Neural progenitor cell (in vitro differentiated cells): ENCODE results near the gene KIAA0586.

Experiments used
- EZH2 ChIP-seq: fragments of 200-600 bp; sonication (generic); IDR thresholded peaks from 2 replicates; pipeline ENCODE4 v1.6.1; 2017; ENCODE audit warnings: antibody characterized with exemption, mild to moderate bottlenecking, moderate library complexity
- EZH2phosphoT487 ChIP-seq: fragments of 200-600 bp; sonication (generic); IDR thresholded peaks from 2 replicates; pipeline ENCODE4 v1.6.1; 2017; ENCODE audit warnings: antibody characterized with exemption
- TF ChIP-seq, protein P1 (sequence below): fragments of 200-600 bp; sonication (generic); IDR thresholded peaks from 2 replicates; pipeline ENCODE4 v1.5.1; 2017; ENCODE audit warnings: antibody characterized with exemption, mild to moderate bottlenecking

DNA sequence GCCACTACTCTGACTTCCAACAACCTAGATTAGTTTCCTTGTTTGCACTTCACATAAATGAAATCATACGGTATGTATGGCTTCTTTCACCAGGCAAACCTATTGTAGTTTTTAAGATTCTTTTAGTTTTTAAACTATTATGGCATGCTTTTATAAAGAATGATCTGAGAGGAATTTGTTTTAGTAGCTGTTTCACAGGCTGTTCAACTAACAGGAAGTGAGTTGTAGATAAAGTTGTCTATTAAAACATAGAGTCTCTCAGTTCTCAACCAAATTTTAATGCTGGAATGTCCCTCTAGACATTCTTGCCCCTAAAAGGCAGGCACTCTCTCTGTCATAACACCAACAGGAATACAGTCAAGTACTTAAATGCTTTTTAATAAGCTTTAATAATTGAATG is 107.5 kb downstream of the KIAA0586 start:
- TF ChIP-seq, protein P1, sequence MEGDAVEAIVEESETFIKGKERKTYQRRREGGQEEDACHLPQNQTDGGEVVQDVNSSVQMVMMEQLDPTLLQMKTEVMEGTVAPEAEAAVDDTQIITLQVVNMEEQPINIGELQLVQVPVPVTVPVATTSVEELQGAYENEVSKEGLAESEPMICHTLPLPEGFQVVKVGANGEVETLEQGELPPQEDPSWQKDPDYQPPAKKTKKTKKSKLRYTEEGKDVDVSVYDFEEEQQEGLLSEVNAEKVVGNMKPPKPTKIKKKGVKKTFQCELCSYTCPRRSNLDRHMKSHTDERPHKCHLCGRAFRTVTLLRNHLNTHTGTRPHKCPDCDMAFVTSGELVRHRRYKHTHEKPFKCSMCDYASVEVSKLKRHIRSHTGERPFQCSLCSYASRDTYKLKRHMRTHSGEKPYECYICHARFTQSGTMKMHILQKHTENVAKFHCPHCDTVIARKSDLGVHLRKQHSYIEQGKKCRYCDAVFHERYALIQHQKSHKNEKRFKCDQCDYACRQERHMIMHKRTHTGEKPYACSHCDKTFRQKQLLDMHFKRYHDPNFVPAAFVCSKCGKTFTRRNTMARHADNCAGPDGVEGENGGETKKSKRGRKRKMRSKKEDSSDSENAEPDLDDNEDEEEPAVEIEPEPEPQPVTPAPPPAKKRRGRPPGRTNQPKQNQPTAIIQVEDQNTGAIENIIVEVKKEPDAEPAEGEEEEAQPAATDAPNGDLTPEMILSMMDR = no peak
- TF ChIP-seq EZH2 (no peak), EZH2phosphoT487 (no peak)
